ENCODE measurements around the gene SCGB1C2.

SCGB1C2 gene

GRCh38 chr17:173166-173911 is 36.0 kb downstream of the SCGB1C2 start:
- no peak for DNase-seq

DNA sequence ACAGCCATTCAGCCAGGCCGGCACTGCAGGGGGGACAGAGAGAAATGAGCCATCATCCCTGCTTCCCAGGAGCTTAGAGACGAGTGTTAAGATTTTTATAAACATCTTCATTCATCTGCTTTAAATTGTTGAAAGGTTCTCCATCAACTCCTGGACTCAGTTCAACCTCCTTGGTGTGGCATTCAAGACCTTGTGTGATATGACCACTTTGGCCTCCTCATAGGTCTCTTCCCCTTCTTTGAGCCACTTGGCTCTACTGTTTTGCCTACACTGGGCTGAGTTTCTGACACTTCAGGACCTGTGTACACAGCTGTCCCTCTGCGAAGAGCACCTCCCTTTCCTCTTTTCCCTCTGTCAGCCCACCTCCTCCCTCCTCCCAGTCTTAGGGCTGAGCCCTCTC is 39.8 kb downstream of the SCGB1C2 start:
- no peak for DNase-seq

DNA sequence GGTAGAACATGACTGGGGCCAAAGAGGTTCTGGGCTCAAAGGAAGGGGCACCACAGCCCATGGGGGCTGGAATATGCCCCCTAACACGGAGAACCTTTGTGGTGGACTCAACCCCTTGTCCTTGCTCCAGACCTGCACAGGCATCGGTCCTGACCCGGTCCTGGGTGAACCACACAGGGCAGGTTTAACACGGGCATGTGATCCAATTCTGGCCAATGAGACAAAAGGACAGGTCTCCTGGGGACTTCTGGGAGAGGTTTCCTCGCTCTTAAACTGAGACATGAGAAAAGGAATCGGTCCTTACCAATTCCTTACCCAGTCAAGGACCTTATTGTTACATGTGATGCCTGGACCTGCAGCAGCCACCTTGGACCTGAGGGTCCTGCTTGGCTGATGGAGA is 40.4 kb downstream of the SCGB1C2 start:
- no peak for DNase-seq

DNA sequence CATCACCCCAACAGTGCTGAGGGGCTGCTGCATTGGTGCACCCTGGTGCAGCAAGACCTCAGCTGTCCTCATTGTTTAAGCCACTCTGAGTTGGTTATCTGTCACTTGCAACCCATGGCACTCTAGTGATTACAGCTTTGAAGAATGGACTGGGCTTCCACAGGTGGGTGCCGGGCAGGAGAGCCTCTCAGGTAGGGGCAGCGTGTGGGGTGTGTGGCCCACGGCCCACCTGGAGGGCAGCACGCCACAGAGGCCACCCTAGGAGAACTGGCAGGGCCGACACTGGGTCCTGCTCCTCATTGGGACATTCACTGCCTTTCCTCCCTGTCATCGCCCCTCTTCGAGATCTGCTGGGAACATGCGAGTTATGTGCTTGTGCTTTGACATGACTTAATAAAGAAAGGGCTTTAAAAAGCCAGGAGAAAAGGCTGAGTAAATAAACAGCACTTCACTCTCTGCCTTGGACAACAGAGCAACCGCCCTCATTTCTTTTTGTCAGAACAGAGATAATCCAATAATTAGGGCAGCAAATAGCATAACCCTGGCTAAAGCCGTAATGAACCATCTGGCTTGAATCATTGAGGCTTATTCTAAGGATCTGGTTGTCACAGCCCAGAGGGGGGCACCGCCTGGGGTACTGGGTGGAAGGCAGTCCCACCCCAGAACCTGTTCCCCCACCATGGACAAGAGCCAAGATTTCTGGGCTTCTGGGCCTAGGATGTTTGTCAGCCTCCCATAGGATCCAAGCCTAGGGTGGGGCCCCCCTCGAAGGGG is 41.1 kb downstream of the SCGB1C2 start:
- no peak for DNase-seq

GRCh38 chr17:179066-179432 is 41.7 kb downstream of the SCGB1C2 start:
- no peak for DNase-seq

- DNase-seq, result no peak
Observed at GRCh38 chr17:179781-180380, 42.5 kb downstream of the SCGB1C2 start.

DNA sequence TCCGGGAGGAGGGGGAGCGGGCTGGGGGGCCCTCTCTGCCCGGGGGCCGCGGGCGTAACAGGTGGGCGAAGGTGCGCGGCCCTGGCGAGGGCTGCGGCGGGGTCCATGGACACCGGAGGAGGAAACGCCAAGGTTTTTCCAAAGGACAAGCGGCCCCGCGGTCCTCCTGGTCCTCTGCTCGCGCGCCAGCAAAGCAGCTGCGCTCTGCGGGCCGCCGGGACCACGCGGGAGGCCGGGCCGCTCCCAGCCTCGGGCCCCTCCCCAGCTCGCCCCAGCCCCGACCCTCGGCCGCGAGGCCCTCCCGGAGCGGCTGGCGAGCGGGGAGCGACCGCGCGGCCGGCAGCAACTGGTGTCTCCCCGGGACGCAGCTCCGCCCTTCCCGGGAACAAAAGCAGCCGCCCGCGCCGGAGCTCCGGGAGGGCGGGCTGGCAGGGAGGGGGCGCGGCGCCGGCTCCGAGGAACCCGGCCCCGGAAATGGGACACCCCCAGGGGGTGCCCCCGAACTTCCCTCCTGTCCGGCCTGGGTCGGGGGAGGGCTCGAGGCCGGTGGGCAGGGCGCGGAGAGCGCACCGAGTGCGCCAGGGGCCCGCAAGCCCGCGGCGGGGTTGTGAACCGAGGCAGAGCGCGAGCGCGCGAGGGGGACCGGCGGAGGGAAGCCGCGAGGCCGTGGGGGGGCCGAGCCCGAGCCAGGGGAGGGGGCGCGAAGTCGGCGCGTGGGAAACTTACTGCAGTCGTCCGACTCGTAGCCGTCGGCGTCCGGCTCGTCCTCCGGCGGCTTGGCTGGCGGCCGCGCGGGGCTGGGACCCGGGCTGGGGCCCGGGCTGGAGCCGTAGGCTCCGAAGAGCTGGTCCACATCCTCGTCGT is 43.2 kb downstream of the SCGB1C2 start:
- DNase-seq, result no peak

GRCh38 chr17:181245-182049 is 44.1 kb downstream of the SCGB1C2 start, which contains the start of gene DOC2B:
TSS of gene DOC2B (minus strand) at chr17:181650. CDS start at chr17:181479, 171 bp downstream.
- peak; percentile 10 for DNase-seq

DNA sequence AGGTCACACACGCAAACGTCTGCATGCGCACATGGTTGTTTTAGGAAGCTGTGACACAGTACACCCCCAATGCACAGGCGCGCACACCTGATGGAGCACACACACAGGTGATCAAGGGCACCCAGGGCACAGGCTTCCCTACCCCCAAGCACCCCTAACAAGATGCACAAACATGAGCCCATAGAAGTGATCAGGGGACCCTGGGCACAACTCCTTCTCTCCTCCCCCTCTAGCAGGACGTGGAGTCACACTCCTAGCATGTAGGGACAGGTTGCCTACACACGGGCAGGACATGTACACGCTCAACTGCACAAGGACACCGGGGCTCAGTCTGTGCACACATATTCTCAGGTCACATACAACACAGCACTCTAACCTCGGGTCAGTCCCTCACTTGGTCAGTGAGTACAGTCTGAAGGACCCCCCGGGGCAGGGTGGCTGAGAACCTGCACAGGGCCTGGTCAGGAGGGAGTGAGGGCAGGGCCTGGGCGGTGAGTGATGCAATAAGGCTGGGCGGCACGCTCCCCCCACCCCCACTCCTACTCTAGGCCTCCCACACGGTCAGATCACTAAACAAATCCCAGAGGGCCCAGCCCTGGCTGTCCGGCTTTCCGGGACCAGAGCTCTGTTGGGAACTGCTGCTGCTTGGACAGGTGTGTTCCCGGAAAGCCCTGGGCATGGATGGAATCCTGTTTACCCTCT is 44.8 kb downstream of the SCGB1C2 start:
- no peak for DNase-seq

DNA sequence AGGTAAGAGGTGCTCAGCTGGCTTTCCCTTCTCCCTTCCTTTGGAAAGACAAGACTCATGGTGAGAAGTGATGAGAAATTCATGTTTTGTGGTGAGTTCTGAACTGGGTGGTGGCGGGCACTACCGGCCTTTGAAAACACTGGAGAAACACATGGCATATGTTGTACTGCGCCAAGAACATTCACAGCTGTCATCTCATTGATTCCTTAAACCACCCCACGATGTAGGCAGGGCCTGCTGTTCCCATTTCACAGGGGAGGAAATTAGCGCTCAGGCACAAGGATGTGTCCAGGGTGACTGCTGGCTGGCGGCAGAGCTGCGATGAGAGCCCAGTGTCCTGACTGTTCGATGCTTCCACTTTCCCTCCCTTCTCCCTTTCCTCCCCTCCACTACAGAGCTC is 45.7 kb downstream of the SCGB1C2 start:
- no peak for DNase-seq

DNA sequence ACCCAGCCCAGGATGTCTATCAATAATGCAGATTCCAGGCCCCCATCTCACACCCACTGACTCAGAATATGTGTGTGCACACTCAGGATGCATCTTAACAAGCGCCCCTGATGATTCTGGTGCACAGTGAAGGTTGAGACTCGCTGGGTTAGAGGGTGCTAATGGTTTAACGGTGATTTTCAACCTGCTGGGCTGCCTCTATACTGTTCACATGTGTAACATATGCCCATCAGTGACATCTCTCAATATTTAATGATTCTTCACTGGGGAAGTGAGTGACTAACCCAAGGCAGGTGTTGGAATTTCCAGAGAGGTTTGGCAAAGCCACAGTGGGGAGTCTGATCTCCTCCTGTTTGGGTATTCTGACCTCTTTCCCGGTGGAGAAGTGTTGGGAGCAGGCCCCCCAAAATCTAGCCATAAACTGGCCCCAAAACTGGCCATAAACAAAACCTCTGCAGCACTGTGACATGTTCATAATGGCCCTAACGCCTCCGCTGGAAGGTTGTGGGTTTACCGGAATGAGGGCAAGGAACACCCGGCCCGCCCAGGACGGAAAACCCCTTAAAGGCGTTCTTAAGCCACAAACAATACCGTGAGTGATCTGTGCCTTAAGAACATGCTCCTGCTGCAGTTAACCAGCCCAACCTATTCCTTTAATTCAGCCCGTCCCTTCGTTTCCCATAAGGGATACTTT is 48.2 kb downstream of the SCGB1C2 start:
- DNase-seq, result no peak

- DNase-seq, result no peak
Observed at GRCh38 chr17:187130-187529, 49.8 kb downstream of the SCGB1C2 start.
